Thoracic aorta (tissue), 2 donors: ENCODE data around the gene ZDHHC14. TPM values are rescaled to one million over a fixed set of nuclear protein-coding genes. Genes with fewer than 3 reads are reported as not detected.

Source experiments
- ATAC-seq: fragments of 150-250 bp; one replicate; pipeline ENCODE4 v1.8.0; 2017; ENCODE audit warnings: low read depth; ENCODE audit not compliant: insufficient number of reproducible peaks, low FRiP score
- DNase-seq: peaks from one replicate; pipeline ENCODE4 v3.0.0-alpha.2; 2020; ENCODE audit warnings: low spot score
- H3K27ac ChIP-seq, 2 donors: fragments of 200-600 bp; sonication (generic); 1 replicate in 1 of 2; 2 replicates in 1 of 2; pipeline ENCODE4 v1.5.1; 2016; ENCODE audit warnings: mild to moderate bottlenecking in 2 of 2, moderate library complexity in 2 of 2
- H3K27me3 ChIP-seq: fragments of 200-600 bp; sonication (generic); replicated peaks from 2 replicates; pipeline ENCODE4 v1.6.0; 2016; ENCODE audit warnings: mild to moderate bottlenecking; ENCODE audit not compliant: insufficient read depth
- H3K36me3 ChIP-seq: fragments of 200-600 bp; sonication (generic); one replicate; pipeline ENCODE4 v1.5.1; 2016
- H3K4me1 ChIP-seq, 2 donors: fragments of 200-600 bp; sonication (generic); 1 replicate in 1 of 2; 2 replicates in 1 of 2; pipeline versions ENCODE4 v1.5.1 to v1.6.0; 2016; ENCODE audit warnings: low read depth in 2 of 2, mild to moderate bottlenecking in 1 of 2; ENCODE audit not compliant: control insufficient read depth in 1 of 2
- H3K4me3 ChIP-seq: fragments of 200-600 bp; sonication (generic); 2 replicates; pipeline ENCODE4 v1.5.1; 2016; ENCODE audit warnings: mild to moderate bottlenecking
- H3K9me3 ChIP-seq: fragments of 200-600 bp; sonication (generic); 2 replicates; pipeline ENCODE4 v1.5.1; 2016
- total RNA-seq, 2 donors: library from RNA; depleted of rRNA; stranded (reverse); fragments of >200 nt; gene quantifications; one replicate each; pipeline versions ENCODE4 v1.1.0 to v1.2.3, GENCODE V29; 2016
- TF ChIP-seq, protein P1 (sequence below): fragments of 200-600 bp; sonication (generic); IDR thresholded peaks from one replicate; pipeline ENCODE4 v1.5.1; 2019; ENCODE audit warnings: antibody characterized with exemption

ZDHHC14 gene
- total RNA-seq, 2 donors from 2014 or later = 20.0 to 31.1 TPM

- Histone ChIP-seq H3K4me1 (peaks cover 8 to 10% of the 10 kb centered on the region in 2 donors), H3K4me3 (no peak overlapping the region), H3K9me3 (no peaks in the 10 kb centered on the region), H3K27me3 (no peaks in the 10 kb centered on the region), H3K36me3 (no peaks in the 10 kb centered on the region), H3K27ac (peak overlapping the region in 1 of 2 donors; percentile 13)
- TF ChIP-seq, protein P1, sequence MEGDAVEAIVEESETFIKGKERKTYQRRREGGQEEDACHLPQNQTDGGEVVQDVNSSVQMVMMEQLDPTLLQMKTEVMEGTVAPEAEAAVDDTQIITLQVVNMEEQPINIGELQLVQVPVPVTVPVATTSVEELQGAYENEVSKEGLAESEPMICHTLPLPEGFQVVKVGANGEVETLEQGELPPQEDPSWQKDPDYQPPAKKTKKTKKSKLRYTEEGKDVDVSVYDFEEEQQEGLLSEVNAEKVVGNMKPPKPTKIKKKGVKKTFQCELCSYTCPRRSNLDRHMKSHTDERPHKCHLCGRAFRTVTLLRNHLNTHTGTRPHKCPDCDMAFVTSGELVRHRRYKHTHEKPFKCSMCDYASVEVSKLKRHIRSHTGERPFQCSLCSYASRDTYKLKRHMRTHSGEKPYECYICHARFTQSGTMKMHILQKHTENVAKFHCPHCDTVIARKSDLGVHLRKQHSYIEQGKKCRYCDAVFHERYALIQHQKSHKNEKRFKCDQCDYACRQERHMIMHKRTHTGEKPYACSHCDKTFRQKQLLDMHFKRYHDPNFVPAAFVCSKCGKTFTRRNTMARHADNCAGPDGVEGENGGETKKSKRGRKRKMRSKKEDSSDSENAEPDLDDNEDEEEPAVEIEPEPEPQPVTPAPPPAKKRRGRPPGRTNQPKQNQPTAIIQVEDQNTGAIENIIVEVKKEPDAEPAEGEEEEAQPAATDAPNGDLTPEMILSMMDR = no peak
- ATAC-seq = no peak
- DNase-seq = no peak
These were observed 346.1 kb downstream of the ZDHHC14 start for GRCh38 chr6:157726892-157727628.

Other genes starting within 250 kb of the ZDHHC14 start
- 1 to 10 TPM; 7.3 to 8.8 TPM for gene TMEM242, start 57.7 kb upstream of the ZDHHC14 start, total RNA-seq